H1 (cell line): ENCODE measurements around the gene CRADD. TPM values are rescaled to one million over a fixed set of nuclear protein-coding genes. Genes with fewer than 3 reads are reported as not detected.

Source experiments
- CTCF ChIA-PET: fragments of 300-600 bp; sonication (Branson Sonifier 250); formaldehyde crosslinking; loops from one replicate; lab custom pipeline; 2021; ENCODE audit not compliant: partially characterized antibody; lab: Charles Lee
- POLR2A ChIA-PET: fragments of 300-600 bp; sonication (Branson Sonifier 250); formaldehyde crosslinking; loops from one replicate; lab custom pipeline; 2021; ENCODE audit warnings: inconsistent platforms; ENCODE audit not compliant: partially characterized antibody; lab: Charles Lee
- DNase-seq, 2 experiments: peaks; one replicate each; pipeline versions ENCODE4 v3.0.0 to v3.0.0-alpha.2; 2010 to 2022; ENCODE audit warnings: low spot score in 2 of 2, low read depth in 1 of 2, mixed read lengths in 1 of 2
- FAIRE-seq: peaks from 2 replicates; lab custom pipeline; 2011; peaks lifted over from hg19 to GRCh38; lab: Jason Lieb, UNC
- H2AFZ ChIP-seq: 2 replicates; pipeline ENCODE4 v1.8.1; 2012; ENCODE audit warnings: low read length, inconsistent platforms
- H2AK5ac ChIP-seq: 2 replicates; pipeline ENCODE4 v1.6.1; 2013; ENCODE audit warnings: low read depth, low read length
- H2BK120ac ChIP-seq: replicated peaks from 2 replicates; pipeline ENCODE3; 2013; ENCODE audit warnings: low read depth, low read length, inconsistent platforms
- H2BK12ac ChIP-seq: 2 replicates; pipeline ENCODE4 v1.6.1; 2013; ENCODE audit warnings: low read depth, low read length
- H2BK15ac ChIP-seq: 2 replicates; pipeline ENCODE4 v1.6.1; 2013; ENCODE audit warnings: low read length
- H2BK20ac ChIP-seq: 2 replicates; pipeline ENCODE4 v1.6.1; 2013; ENCODE audit warnings: low read length
- H2BK5ac ChIP-seq: 2 replicates; pipeline ENCODE4 v1.6.1; 2013; ENCODE audit warnings: low read depth, low read length
- H3K14ac ChIP-seq: 2 replicates; pipeline ENCODE4 v1.6.1; 2013; ENCODE audit warnings: inconsistent platforms; ENCODE audit not compliant: insufficient read length
- H3K18ac ChIP-seq: 2 replicates; pipeline ENCODE4 v1.6.1; 2013; ENCODE audit warnings: low read length; ENCODE audit errors: extremely low read depth
- H3K23ac ChIP-seq: 2 replicates; pipeline ENCODE4 v1.6.1; 2013; ENCODE audit warnings: inconsistent platforms; ENCODE audit not compliant: insufficient read length
- H3K23me2 ChIP-seq: 2 replicates; pipeline ENCODE4 v1.6.1; 2013; ENCODE audit warnings: low read depth, low read length
- H3K27ac ChIP-seq: 2 replicates; pipeline ENCODE4 v1.6.1; 2011; ENCODE audit warnings: low read depth, low read length, inconsistent platforms
- H3K27me3 ChIP-seq, 4 experiments: replicated peaks in 1 of 4; 1 replicate in 1 of 4; 2 replicates in 3 of 4; pipeline versions ENCODE4 v1.6.1 to v1.8.1; 2011 to 2013; ENCODE audit warnings: low read length in 3 of 4, mild to moderate bottlenecking in 3 of 4, inconsistent platforms in 2 of 4, mixed read lengths in 2 of 4, moderate library complexity in 1 of 4; ENCODE audit not compliant: control insufficient read depth in 3 of 4, insufficient read depth in 3 of 4; ENCODE audit errors: extremely low read depth in 1 of 4
- H3K36me3 ChIP-seq, 4 experiments: 2 replicates each; pipeline versions ENCODE4 v1.6.1 to v1.8.1; 2011 to 2013; ENCODE audit warnings: mild to moderate bottlenecking in 4 of 4, low read length in 3 of 4, moderate library complexity in 2 of 4, control low read depth in 1 of 4, inconsistent platforms in 1 of 4; ENCODE audit not compliant: insufficient read depth in 4 of 4, control insufficient read depth in 2 of 4
- H3K4ac ChIP-seq: replicated peaks from 2 replicates; pipeline ENCODE3; 2013; ENCODE audit warnings: low read length, low read depth, mixed read lengths, inconsistent platforms; ENCODE audit not compliant: insufficient read length
- H3K4me1 ChIP-seq, 4 experiments: replicated peaks in 1 of 4; 1 replicate in 1 of 4; 2 replicates in 3 of 4; pipeline versions ENCODE4 v1.6.1 to v1.8.1; 2011 to 2013; ENCODE audit warnings: low read length in 3 of 4, inconsistent platforms in 2 of 4, mixed read lengths in 1 of 4; ENCODE audit not compliant: insufficient read depth in 4 of 4, control insufficient read depth in 3 of 4
- H3K4me2 ChIP-seq, 2 experiments: 2 replicates each; pipeline versions ENCODE4 v1.6.1 to v1.8.1; 2011 to 2013; ENCODE audit warnings: low read depth in 2 of 2, low read length in 2 of 2, control low read depth in 1 of 2, inconsistent platforms in 1 of 2, mild to moderate bottlenecking in 1 of 2; ENCODE audit not compliant: insufficient read depth in 1 of 2
- H3K4me3 ChIP-seq, 4 experiments: fragments of 200-600, 300-600 bp in 1 of 4; sonication (generic), shearing (Covaris generic), sonication (Bioruptor Twin) in 1 of 4; 2 replicates each; pipeline versions ENCODE4 v1.5.1 to v1.8.1; 2011 to 2016; ENCODE audit warnings: low read length in 4 of 4, low read depth in 3 of 4, control low read depth in 2 of 4, inconsistent platforms in 2 of 4, mild to moderate bottlenecking in 2 of 4, mixed read lengths in 1 of 4, moderate library complexity in 1 of 4; ENCODE audit not compliant: insufficient read depth in 2 of 4; ENCODE audit errors: extremely low read depth in 1 of 4
- H3K56ac ChIP-seq: replicated peaks from 2 replicates; pipeline ENCODE3; 2013; ENCODE audit warnings: low read depth, mild to moderate bottlenecking, mixed read lengths, low read length, inconsistent platforms; ENCODE audit not compliant: insufficient read length
- H3K79me1 ChIP-seq: 2 replicates; pipeline ENCODE4 v1.6.1; 2013; ENCODE audit warnings: low read depth, low read length, control low read depth
- H3K79me2 ChIP-seq, 2 experiments: 2 replicates each; pipeline versions ENCODE4 v1.6.1 to v1.8.1; 2012 to 2013; ENCODE audit warnings: low read length in 2 of 2, mild to moderate bottlenecking in 2 of 2, inconsistent platforms in 1 of 2; ENCODE audit not compliant: insufficient read depth in 2 of 2, control insufficient read depth in 1 of 2
- H3K9ac ChIP-seq, 4 experiments: replicated peaks in 1 of 4; 1 replicate in 1 of 4; 2 replicates in 3 of 4; pipeline versions ENCODE4 v1.6.1 to v1.8.1; 2011 to 2013; ENCODE audit warnings: low read depth in 3 of 4, low read length in 3 of 4, control low read depth in 2 of 4, mild to moderate bottlenecking in 2 of 4, moderate library complexity in 2 of 4, inconsistent platforms in 1 of 4; ENCODE audit errors: extremely low read depth in 1 of 4
- H3K9me3 ChIP-seq, 2 experiments: 2 replicates each; pipeline versions ENCODE4 v1.6.1 to v1.8.1; 2012 to 2013; ENCODE audit warnings: mild to moderate bottlenecking in 2 of 2, moderate library complexity in 2 of 2, control low read depth in 1 of 2, inconsistent platforms in 1 of 2, low read depth in 1 of 2, low read length in 1 of 2, mixed read lengths in 1 of 2; ENCODE audit not compliant: insufficient read depth in 2 of 2
- H4K20me1 ChIP-seq, 2 experiments: replicated peaks in 1 of 2; 2 replicates each; pipeline versions ENCODE3 to v1.8.1; 2011 to 2013; ENCODE audit warnings: inconsistent platforms in 2 of 2, low read length in 2 of 2, mild to moderate bottlenecking in 1 of 2; ENCODE audit not compliant: insufficient read depth in 2 of 2, control insufficient read depth in 1 of 2
- H4K5ac ChIP-seq: 2 replicates; pipeline ENCODE4 v1.6.1; 2013; ENCODE audit warnings: low read length, low read depth, mixed read lengths, inconsistent platforms; ENCODE audit not compliant: insufficient read length
- H4K8ac ChIP-seq: 2 replicates; pipeline ENCODE4 v1.8.0; 2013; ENCODE audit warnings: mild to moderate bottlenecking, moderate library complexity, low read length, inconsistent platforms; ENCODE audit not compliant: insufficient read depth; ENCODE audit errors: extremely low read depth
- H4K91ac ChIP-seq: replicated peaks from 2 replicates; pipeline ENCODE3; 2013; ENCODE audit warnings: low read length, mixed read lengths, inconsistent platforms; ENCODE audit not compliant: insufficient read length
- CBX5 ChIP-seq: fragments of 300-800, 300-1000 bp; sonication (generic); IDR thresholded peaks from 2 replicates; pipeline ENCODE4 v1.7.1; 2016; ENCODE audit warnings: antibody characterized with exemption, low read length, low read depth
- CTCF ChIP-seq, 3 experiments: IDR thresholded peaks; 1 replicate in 2 of 3; 2 replicates in 1 of 3; pipeline versions ENCODE4 v1.5.1 to v1.6.1; 2011; ENCODE audit warnings: low read length in 3 of 3, mild to moderate bottlenecking in 3 of 3, inconsistent platforms in 2 of 3, low read depth in 1 of 3, moderate library complexity in 1 of 3; ENCODE audit not compliant: insufficient read depth in 1 of 3; ENCODE audit errors: control extremely low read depth in 1 of 3
- FOSL1 ChIP-seq: IDR thresholded peaks from 2 replicates; pipeline ENCODE4 v1.6.1; 2011; ENCODE audit warnings: mild to moderate bottlenecking, low read depth, low read length, moderate library complexity; ENCODE audit not compliant: insufficient read depth
- GTF2F1 ChIP-seq: IDR thresholded peaks from 2 replicates; pipeline ENCODE4 v1.6.1; 2012; ENCODE audit warnings: low read depth, low read length, improper control_type of control experiment, borderline replicate concordance
- KDM4A ChIP-seq: IDR thresholded peaks from one replicate; pipeline ENCODE4 v1.7.1; 2012; ENCODE audit warnings: low read depth, mild to moderate bottlenecking, moderate library complexity, low read length, inconsistent platforms; ENCODE audit not compliant: severe bottlenecking
- KDM5A ChIP-seq: fragments of 200-600 bp; IDR thresholded peaks from 2 replicates; pipeline ENCODE4 v1.7.1; 2012; ENCODE audit warnings: mild to moderate bottlenecking, low read length, inconsistent platforms, mixed read lengths
- SIRT6 ChIP-seq: IDR thresholded peaks from one replicate; pipeline ENCODE4 v1.7.1; 2012; ENCODE audit warnings: low read length, inconsistent platforms
- SIX5 ChIP-seq: IDR thresholded peaks from 2 replicates; pipeline ENCODE4 v1.6.1; 2011; ENCODE audit warnings: mild to moderate bottlenecking, low read depth, low read length
- WGBS, 2 experiments: shearing (Covaris generic) in 1 of 2; methylation state at CpG; one replicate each; pipeline versions ENCODE4 v1.1.6 to v1.1.7; 2013 to 2015; ENCODE audit warnings: low lambda C conversion rate in 2 of 2, mixed read lengths in 2 of 2, inconsistent platforms in 1 of 2, low coverage in 1 of 2, missing lambda C conversion rate in 1 of 2; ENCODE audit not compliant: insufficient replicate concordance in 2 of 2, insufficient coverage in 1 of 2, insufficient read length in 1 of 2; ENCODE audit errors: extremely low coverage in 1 of 2, missing lambda C conversion rate in 1 of 2; 5-methylcytosine and 5-hydroxymethylcytosine counted together
- polyA plus RNA-seq, 7 experiments: library from polyadenylated mRNA; depleted of rRNA in 3 of 7; stranded (reverse) in 5 of 7; unstranded in 2 of 7; fragments of >200 nt in 5 of 7; fragments of 200-250 nt in 2 of 7; gene quantifications; 1 replicate in 5 of 7; 2 replicates in 1 of 7; 4 replicates in 1 of 7; pipeline versions ENCODE4 v1.2.1 to v1.2.3, GENCODE V29; 2011 to 2013; ENCODE audit warnings: missing spikeins in 2 of 7, mixed read lengths in 2 of 7
- total RNA-seq: library from RNA; stranded (reverse); fragmentation: NEBNext Ultra II Directional; extraction: Animal tissue kit (Norgen Biotek cat#: 25700); gene quantifications from 2 replicates; pipeline ENCODE4 v1.2.1, GENCODE V29; 2021

CRADD gene
- total and polyA plus RNA-seq, 2 of the 8 experiments (the other 6 are each of a cell fraction or from before 2014, with no cell fraction given): 8.1 to 15.4 TPM

- Histone ChIP-seq H3K79me1 (no peaks in the 10 kb centered on the region), H3K79me2 (no peaks in the 10 kb centered on the region), H2BK120ac (no peak overlapping the region), H3K36me3 (no peaks in the 10 kb centered on the region), H2BK15ac (no peak overlapping the region), H3K4me1 (no peaks in the 10 kb centered on the region; a peak in 1 of 7 replicates), H3K56ac (no peak overlapping the region), H2BK12ac (no peak overlapping the region), H3K23me2 (peaks cover 1% of the 10 kb centered on the region; the same call in 1 of the 2 replicates), H2AFZ (peak overlapping the region; percentile 22; the same call in 1 of the 2 replicates), H3K4me2 (no peak overlapping the region), H2AK5ac (no peak overlapping the region), H3K18ac (no peak overlapping the region), H2BK5ac (no peak overlapping the region), H3K27me3 (no peaks in the 10 kb centered on the region), H4K5ac (no peak overlapping the region), H3K4ac (no peak overlapping the region), H4K8ac (no peak overlapping the region), H3K27ac (no peak overlapping the region), H3K4me3 (no peak overlapping the region), H2BK20ac (no peak overlapping the region), H3K9me3 (no peaks in the 10 kb centered on the region), H3K9ac (peak overlapping the region in 1 of 4 experiments; percentile 34; a peak in 1 of 7 replicates), H3K23ac (no peak overlapping the region), H4K91ac (no peak overlapping the region), H4K20me1 (no peaks in the 10 kb centered on the region), H3K14ac (no peak overlapping the region)
- WGBS, 2 experiments: 63% methylated on average over 2 of the region's 2 CpGs; no CpG with 5 or more reads in 1 of the 2 experiments
- TF ChIP-seq CTCF (IDR thresholded peaks at IDR 0.05; ENCODE audit: control extremely low read depth in 1 of 3, insufficient read depth in 1 of 3, low read depth in 1 of 3, low read length in 3 of 3) (no peak), SIX5 (no peak), GTF2F1 (no peak), KDM4A (no peak), SIRT6 (no peak), FOSL1 (no peak), KDM5A (no peak), CBX5 (no peak)
- ChIA-PET CTCF (interaction anchor here (1.3 kb wide), 1 partner anchor 67 kb away, joined by 3 read pairs; no protein-coding TSS in a partner anchor), POLR2A (no interaction called here)
- FAIRE-seq (no peak), DNase-seq (no peak)
These were observed 39.1 kb upstream of the CRADD start for GRCh38 chr12:93638095-93638494.
